Stimulated activated naive CD8-positive, alpha-beta T cell treated with anti-CD3 and anti-CD28 coated beads, Interleukin-15, amount 100 ng/mL, for 72 hours (primary cell): Measurements from ENCODE around the gene MAP7D1.
A peak's percentile ranks its signal among the peaks of the same experiment; 100 is the strongest.
"Not testable (repeated sequence)": the region's sequence is repeated elsewhere in the genome, so short reads cannot be mapped to it uniquely, and the experiment has no call there.

Experiments used
- ATAC-seq: fragments of 150-1000 bp; cut with Tn5 transposase; 2 replicates; pipeline ENCODE4 v1.10.0; 2021; ENCODE audit warnings: mild to moderate bottlenecking, moderate library complexity
- DNase-seq, 2 donors: peaks; one replicate each; pipeline ENCODE4 v3.0.0; 2021 to 2022
- H3K27ac Mint-ChIP-seq, 2 donors: one replicate each; pipeline ENCODE4 v1.8.0; 2022; ENCODE audit warnings: mild to moderate bottlenecking in 2 of 2, mixed read lengths in 2 of 2, moderate library complexity in 2 of 2
- H3K27me3 Mint-ChIP-seq: one replicate; pipeline ENCODE4 v1.8.0; 2022; ENCODE audit warnings: mixed read lengths
- H3K4me1 Mint-ChIP-seq: one replicate; pipeline ENCODE4 v1.8.0; 2022; ENCODE audit warnings: mild to moderate bottlenecking, mixed read lengths
- H3K4me3 Mint-ChIP-seq, 2 donors: one replicate each; pipeline ENCODE4 v1.8.0; 2022; ENCODE audit warnings: mild to moderate bottlenecking in 2 of 2, mixed read lengths in 2 of 2, moderate library complexity in 1 of 2
- H3K9me3 Mint-ChIP-seq, 2 donors: one replicate each; pipeline ENCODE4 v1.8.0; 2022; ENCODE audit warnings: mixed read lengths in 2 of 2

The MAP7D1 gene

DNA sequence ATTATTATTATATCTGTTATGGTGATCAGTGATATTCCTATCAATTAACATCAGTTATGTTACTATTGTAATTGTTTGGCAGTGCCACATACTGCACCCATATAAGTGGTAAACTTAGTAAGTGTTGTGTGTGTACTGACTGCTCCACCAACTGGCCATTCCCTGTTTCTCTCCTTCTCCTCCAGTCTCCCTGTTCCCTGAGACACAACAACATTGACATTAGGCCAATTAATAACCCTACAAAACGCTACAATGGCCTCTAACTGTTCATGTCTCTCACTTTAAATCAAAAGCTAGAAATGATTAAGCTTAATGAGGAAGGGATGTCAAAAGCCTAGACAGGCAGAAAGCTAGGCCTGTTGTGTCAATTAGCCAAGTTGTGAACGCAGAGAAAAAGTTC is 61.7 kb downstream of the MAP7D1 start:
- H3K27ac Mint-ChIP-seq, result peak overlapping the region in 1 of 2 donors; percentile 84
- peaks cover 7% of the 10 kb centered on the region for H3K4me1 Mint-ChIP-seq
- ATAC-seq (no peak), DNase-seq (no peak)
- no peak overlapping the region for H3K4me3 Mint-ChIP-seq
- H3K27me3 Mint-ChIP-seq, result no peaks in the 10 kb centered on the region
- no peaks in the 10 kb centered on the region for H3K9me3 Mint-ChIP-seq

- H3K4me1 Mint-ChIP-seq, result peaks cover 32% of the 10 kb centered on the region
- not testable (repeated sequence) for H3K9me3 Mint-ChIP-seq, ATAC-seq, H3K4me3 Mint-ChIP-seq, H3K27me3 Mint-ChIP-seq, DNase-seq, H3K27ac Mint-ChIP-seq
Measured at GRCh38 chr1:36221901-36222300, 65.9 kb downstream of the MAP7D1 start.

- H3K27me3 Mint-ChIP-seq, result no peaks in the 10 kb centered on the region
- ATAC-seq (no peak), DNase-seq (no peak)
- H3K4me3 Mint-ChIP-seq, result peak overlapping the region; percentile 86 to 99
- peaks cover 36% of the 10 kb centered on the region for H3K4me1 Mint-ChIP-seq
- no peaks in the 10 kb centered on the region for H3K9me3 Mint-ChIP-seq
- peak overlapping the region; percentile 98 to 100 for H3K27ac Mint-ChIP-seq
Measured at GRCh38 chr1:36222481-36223380, 66.8 kb downstream of the MAP7D1 start.

DNA sequence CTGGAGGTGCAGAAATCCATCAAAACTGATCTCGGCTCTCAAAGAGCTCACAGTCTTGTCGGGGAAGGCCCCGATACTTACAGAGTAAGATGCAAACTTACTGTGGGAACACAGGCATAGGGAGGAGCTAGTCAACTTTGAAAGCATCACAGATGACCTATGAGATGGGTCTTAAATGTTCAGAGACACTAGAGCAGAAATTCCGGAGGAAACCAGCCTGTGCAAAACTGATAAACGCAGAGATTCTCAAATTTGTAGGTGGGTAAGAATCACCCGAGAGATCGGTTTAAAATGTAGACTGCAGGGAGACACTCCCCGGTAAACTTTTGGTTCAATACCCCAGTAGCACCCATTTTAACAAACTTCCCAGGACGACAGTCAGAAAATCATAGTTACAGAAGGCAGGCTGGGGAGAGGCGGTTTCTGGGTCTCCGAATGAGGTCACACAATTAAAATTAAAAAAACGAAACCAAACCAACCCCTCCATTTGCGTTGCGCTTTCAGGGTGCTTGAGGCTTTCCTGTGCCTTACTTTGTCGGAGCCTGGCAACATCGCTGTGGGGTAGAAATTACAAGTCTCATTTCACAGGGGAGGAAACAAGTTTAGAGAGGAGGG is 67.5 kb downstream of the MAP7D1 start:
- peak overlapping the region; percentile 86 to 99 for H3K4me3 Mint-ChIP-seq
- DNase-seq (peak in 1 of 2 donors; percentile 56), ATAC-seq (peak; percentile 45)
- no peaks in the 10 kb centered on the region for H3K9me3 Mint-ChIP-seq
- H3K27ac Mint-ChIP-seq, result peak overlapping the region; percentile 98 to 100
- H3K27me3 Mint-ChIP-seq, result no peaks in the 10 kb centered on the region
- peaks cover 37% of the 10 kb centered on the region for H3K4me1 Mint-ChIP-seq

- Mint-ChIP-seq H3K4me1 (peaks cover 37% of the 10 kb centered on the region), H3K27me3 (no peaks in the 10 kb centered on the region), H3K27ac (peak within 1 kb of the TSS; percentile 98 to 100), H3K9me3 (no peaks in the 10 kb centered on the region), H3K4me3 (peak within 1 kb of the TSS; percentile 86 to 99)
- ATAC-seq, result peak; percentile 95
- peak; percentile 100 for DNase-seq
Measured at GRCh38 chr1:36223996-36224536, 68.1 kb downstream of the MAP7D1 start, which contains the start of gene THRAP3. THRAP3 (plus strand) TSS chr1:36224443; CDS start chr1:36282564, 58,121 bp downstream.

DNA sequence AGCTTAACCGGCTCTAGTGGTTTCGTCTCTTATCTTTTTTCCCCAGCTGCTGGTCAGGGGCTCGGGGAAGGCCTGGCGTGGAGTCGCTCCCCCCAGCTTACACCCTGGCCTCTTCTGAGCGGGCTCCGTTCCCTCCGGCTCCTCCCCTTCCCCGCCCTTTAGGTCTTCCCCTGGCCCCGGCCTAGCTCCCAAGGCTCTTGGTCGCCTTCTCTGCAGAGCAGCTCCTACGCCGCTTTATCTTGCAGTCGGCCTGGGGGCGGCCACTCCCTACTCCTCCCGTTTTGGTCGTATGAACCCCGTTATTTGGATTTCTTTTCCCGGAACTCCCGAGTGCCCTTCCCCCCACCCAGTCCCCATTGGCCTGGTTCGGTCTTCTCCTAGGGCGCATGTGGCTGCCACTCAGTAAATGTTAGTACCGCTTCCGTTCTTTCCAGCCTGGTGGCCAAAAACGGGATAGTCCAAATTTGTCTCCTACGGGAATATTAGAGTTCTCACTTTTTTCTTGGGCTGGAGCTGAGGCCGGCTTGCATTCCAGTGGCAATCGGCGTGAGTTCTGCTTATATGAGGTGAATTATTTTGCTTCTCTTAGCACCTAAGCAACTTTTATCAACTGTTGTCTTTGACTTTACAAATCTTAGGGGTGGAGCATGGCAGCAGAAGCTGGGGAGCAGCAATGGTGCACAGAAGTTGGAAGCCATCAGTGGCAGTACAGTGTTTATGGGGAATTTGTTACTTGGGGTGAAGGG is 68.8 kb downstream of the MAP7D1 start:
- Mint-ChIP-seq H3K9me3 (no peaks in the 10 kb centered on the region), H3K27me3 (no peaks in the 10 kb centered on the region), H3K4me1 (peaks cover 37% of the 10 kb centered on the region), H3K4me3 (peak overlapping the region; percentile 86 to 99), H3K27ac (peak overlapping the region; percentile 98 to 100)
- DNase-seq (no peak), ATAC-seq (peak; percentile 81)

DNA sequence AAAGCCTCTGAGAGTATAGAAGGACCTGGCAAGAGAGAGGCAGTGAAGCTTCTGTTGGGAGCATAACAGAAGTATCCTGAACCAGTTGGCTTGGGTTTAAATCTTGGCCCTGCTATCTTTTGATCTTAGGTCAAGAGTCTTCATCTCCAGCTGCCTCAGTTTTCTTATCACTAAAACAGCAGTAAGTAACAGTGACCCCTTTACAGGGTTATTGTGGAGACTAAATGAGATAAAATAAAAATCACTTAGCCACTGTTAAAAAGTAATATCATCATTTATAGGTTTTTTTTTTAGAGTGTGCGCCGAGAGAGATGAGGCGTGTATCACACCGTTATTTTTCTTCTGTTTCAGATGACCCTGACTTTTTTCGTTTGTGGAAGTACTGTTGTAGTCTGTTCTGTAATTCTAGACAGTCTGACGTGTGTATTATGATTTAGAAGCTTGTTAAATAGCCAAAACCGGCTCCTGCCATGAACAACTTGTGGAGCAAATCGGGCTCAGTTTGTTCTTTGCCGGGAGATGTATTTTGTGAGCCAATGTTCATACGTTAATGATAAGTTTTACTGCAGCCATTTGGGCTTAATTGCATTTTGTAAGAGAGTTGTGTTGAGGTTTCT is 69.4 kb downstream of the MAP7D1 start:
- Mint-ChIP-seq H3K9me3 (no peaks in the 10 kb centered on the region), H3K4me3 (peak overlapping the region; percentile 86 to 99), H3K27ac (peak overlapping the region; percentile 98 to 100), H3K4me1 (peaks cover 38% of the 10 kb centered on the region), H3K27me3 (no peaks in the 10 kb centered on the region)
- DNase-seq (no peak), ATAC-seq (no peak)

GRCh38 chr1:36230279-36230678 is 74.3 kb downstream of the MAP7D1 start:
- DNase-seq, result not testable (repeated sequence)

More at GRCh38 chr1:36230279-36230678, 74.3 kb downstream of the MAP7D1 start:
- H3K27me3 Mint-ChIP-seq, H3K4me3 Mint-ChIP-seq, ATAC-seq, H3K9me3 Mint-ChIP-seq: not testable (repeated sequence)
- peak overlapping the region; percentile 6 to 33 for H3K27ac Mint-ChIP-seq
- H3K4me1 Mint-ChIP-seq, result peaks cover 50% of the 10 kb centered on the region
